Endodermal cell (in vitro differentiated cells): ENCODE data around the gene LGALS4. TPM values are rescaled to one million over a fixed set of nuclear protein-coding genes. Genes with fewer than 3 reads are reported as not detected.
"Not testable (repeated sequence)": the region's sequence is repeated elsewhere in the genome, so short reads cannot be mapped to it uniquely, and the experiment has no call there.

Source experiments
- DNase-seq: peaks from one replicate; pipeline ENCODE4 v3.0.0-alpha.2; 2017
- H3K27ac ChIP-seq: 2 replicates; pipeline ENCODE4 v1.5.1; 2013; ENCODE audit warnings: mild to moderate bottlenecking, low read depth, low read length, moderate library complexity
- H3K27me3 ChIP-seq: 2 replicates; pipeline ENCODE4 v1.6.1; 2013; ENCODE audit warnings: mild to moderate bottlenecking, low read length, moderate library complexity; ENCODE audit not compliant: insufficient read depth, control insufficient read depth, poor library complexity, severe bottlenecking
- H3K36me3 ChIP-seq: 2 replicates; pipeline ENCODE4 v1.7.0; 2013; ENCODE audit warnings: mild to moderate bottlenecking, low read length, moderate library complexity; ENCODE audit not compliant: control insufficient read depth, insufficient read depth
- H3K4me1 ChIP-seq: one replicate; pipeline ENCODE4 v1.7.0; 2013; ENCODE audit warnings: low read length; ENCODE audit not compliant: control insufficient read depth, insufficient read depth
- H3K4me3 ChIP-seq: 2 replicates; pipeline ENCODE4 v1.5.1; 2013; ENCODE audit warnings: mild to moderate bottlenecking, low read length, moderate library complexity
- H3K9ac ChIP-seq: 2 replicates; pipeline ENCODE4 v1.6.1; 2013; ENCODE audit warnings: mild to moderate bottlenecking, low read length, moderate library complexity; ENCODE audit not compliant: poor library complexity, severe bottlenecking; ENCODE audit errors: extremely low read depth
- H3K9me3 ChIP-seq: 2 replicates; pipeline ENCODE4 v1.6.1; 2013; ENCODE audit warnings: mild to moderate bottlenecking, low read length, moderate library complexity; ENCODE audit not compliant: control insufficient read depth
- H3K27ac Mint-ChIP-seq: 2 replicates; pipeline ENCODE4 v1.8.0; 2020; ENCODE audit warnings: mixed read lengths
- H3K27me3 Mint-ChIP-seq: 2 replicates; pipeline ENCODE4 v1.8.0; 2021; ENCODE audit warnings: mild to moderate bottlenecking, mixed read lengths; ENCODE audit not compliant: insufficient read depth
- H3K36me3 Mint-ChIP-seq: 2 replicates; pipeline ENCODE4 v1.8.0; 2020; ENCODE audit warnings: low read depth, mixed read lengths
- H3K4me1 Mint-ChIP-seq: 2 replicates; pipeline ENCODE4 v1.8.0; 2020; ENCODE audit warnings: mixed read lengths
- H3K4me3 Mint-ChIP-seq: 2 replicates; pipeline ENCODE4 v1.8.0; 2020; ENCODE audit warnings: mild to moderate bottlenecking, moderate library complexity, mixed read lengths
- H3K9me3 Mint-ChIP-seq: 2 replicates; pipeline ENCODE4 v1.8.0; 2020; ENCODE audit warnings: mild to moderate bottlenecking, mixed read lengths
- WGBS, 2 experiments: methylation state at CpG; one replicate each; pipeline versions ENCODE4 v1.1.5 to v1.1.7; 2013; ENCODE audit warnings: missing lambda C conversion rate in 2 of 2, mixed read lengths in 1 of 2; ENCODE audit not compliant: insufficient coverage in 1 of 2, insufficient read length in 1 of 2; 5-methylcytosine and 5-hydroxymethylcytosine counted together
- total RNA-seq, 2 donors: library from RNA; stranded (reverse); fragmentation: NEBNext Ultra II Directional in 1 of 2; extraction: Animal tissue kit (Norgen Biotek cat#: 25700) in 1 of 2; gene quantifications; 2 replicates in 1 of 2; 3 replicates in 1 of 2; pipeline ENCODE4 v1.2.1, GENCODE V29; 2021
- TF ChIP-seq, protein P1 (sequence below): fragments of 200-600 bp; sonication (generic); conservative IDR thresholded peaks from 2 replicates; pipeline ENCODE4 v1.5.0; 2021; ENCODE audit warnings: antibody characterized with exemption, mild to moderate bottlenecking

The LGALS4 gene
- total RNA-seq, 2 donors from 2014 or later = 0.49 to 0.84 TPM

DNA sequence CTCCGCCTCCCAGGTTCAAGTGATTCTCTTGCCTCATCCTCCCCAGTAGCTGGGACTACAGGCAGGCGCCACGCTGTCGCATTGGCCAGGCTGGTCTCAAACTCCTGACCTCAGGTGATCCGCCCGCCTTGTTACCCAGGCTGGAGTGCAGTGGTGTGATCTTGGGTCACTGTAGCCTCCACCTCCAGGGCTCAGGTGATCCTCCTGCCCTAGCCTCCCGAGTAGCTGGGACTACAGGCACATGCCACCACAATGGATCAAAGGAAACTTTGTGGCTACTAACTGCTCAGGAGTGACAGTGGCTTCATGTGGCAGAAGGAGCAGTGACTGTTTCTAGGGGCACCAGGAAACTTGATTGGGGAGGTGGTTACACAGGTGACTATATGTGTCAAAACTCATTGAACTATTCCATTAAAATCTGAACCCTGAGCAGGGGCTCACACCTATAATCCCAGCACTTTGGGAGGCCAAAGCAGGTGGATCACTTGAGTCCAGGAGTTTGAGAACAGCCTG, 27.5 kb downstream of the LGALS4 start:
- DNase-seq = no peak
- no peaks in the 10 kb centered on the region for H3K9me3 ChIP-seq
- H3K27me3 ChIP-seq = no peaks in the 10 kb centered on the region
- H3K4me3 ChIP-seq = no peak overlapping the region
- H3K9ac ChIP-seq = no peak overlapping the region
- 85 to 98% methylated on average over 7 of the region's 7 CpGs for WGBS, 2 experiments
- TF ChIP-seq, protein P1, sequence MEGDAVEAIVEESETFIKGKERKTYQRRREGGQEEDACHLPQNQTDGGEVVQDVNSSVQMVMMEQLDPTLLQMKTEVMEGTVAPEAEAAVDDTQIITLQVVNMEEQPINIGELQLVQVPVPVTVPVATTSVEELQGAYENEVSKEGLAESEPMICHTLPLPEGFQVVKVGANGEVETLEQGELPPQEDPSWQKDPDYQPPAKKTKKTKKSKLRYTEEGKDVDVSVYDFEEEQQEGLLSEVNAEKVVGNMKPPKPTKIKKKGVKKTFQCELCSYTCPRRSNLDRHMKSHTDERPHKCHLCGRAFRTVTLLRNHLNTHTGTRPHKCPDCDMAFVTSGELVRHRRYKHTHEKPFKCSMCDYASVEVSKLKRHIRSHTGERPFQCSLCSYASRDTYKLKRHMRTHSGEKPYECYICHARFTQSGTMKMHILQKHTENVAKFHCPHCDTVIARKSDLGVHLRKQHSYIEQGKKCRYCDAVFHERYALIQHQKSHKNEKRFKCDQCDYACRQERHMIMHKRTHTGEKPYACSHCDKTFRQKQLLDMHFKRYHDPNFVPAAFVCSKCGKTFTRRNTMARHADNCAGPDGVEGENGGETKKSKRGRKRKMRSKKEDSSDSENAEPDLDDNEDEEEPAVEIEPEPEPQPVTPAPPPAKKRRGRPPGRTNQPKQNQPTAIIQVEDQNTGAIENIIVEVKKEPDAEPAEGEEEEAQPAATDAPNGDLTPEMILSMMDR = no peak
- H3K36me3 ChIP-seq = no peaks in the 10 kb centered on the region
- no peak overlapping the region for H3K27ac Mint-ChIP-seq
- no peak overlapping the region for H3K27ac ChIP-seq
- H3K27me3 Mint-ChIP-seq = peaks cover 3% of the 10 kb centered on the region
- H3K9me3 Mint-ChIP-seq = no peaks in the 10 kb centered on the region
- no peaks in the 10 kb centered on the region for H3K36me3 Mint-ChIP-seq
- H3K4me3 Mint-ChIP-seq = no peak overlapping the region
- no peaks in the 10 kb centered on the region for H3K4me1 ChIP-seq
- H3K4me1 Mint-ChIP-seq = peaks cover 7% of the 10 kb centered on the region

GRCh38 chr19:38784224-38784623, 28.5 kb downstream of the LGALS4 start:
- H3K4me1 ChIP-seq = no peaks in the 10 kb centered on the region
- Mint-ChIP-seq H3K9me3 (no peaks in the 10 kb centered on the region), H3K4me3 (no peak overlapping the region), H3K27me3 (peaks cover 4% of the 10 kb centered on the region), H3K27ac (no peak overlapping the region), H3K36me3 (no peaks in the 10 kb centered on the region), H3K4me1 (peaks cover 7% of the 10 kb centered on the region)
- no peak for DNase-seq
- no peak overlapping the region for H3K4me3 ChIP-seq
- H3K9ac ChIP-seq = no peak overlapping the region
- TF ChIP-seq, protein P1 = no peak
- no peaks in the 10 kb centered on the region for H3K27me3 ChIP-seq
- H3K27ac ChIP-seq = no peak overlapping the region
- H3K9me3 ChIP-seq = no peaks in the 10 kb centered on the region
- no peaks in the 10 kb centered on the region for H3K36me3 ChIP-seq
- 75 to 76% methylated on average over 3 of the region's 3 CpGs for WGBS, 2 experiments

GRCh38 chr19:38782212-38782611, 30.5 kb downstream of the LGALS4 start:
- not testable (repeated sequence) for H3K9me3 Mint-ChIP-seq, H3K4me1 ChIP-seq, H3K27ac ChIP-seq, H3K27me3 Mint-ChIP-seq, H3K27me3 ChIP-seq, H3K27ac Mint-ChIP-seq, H3K4me3 ChIP-seq, H3K9me3 ChIP-seq, H3K9ac ChIP-seq, H3K36me3 Mint-ChIP-seq, H3K4me3 Mint-ChIP-seq, H3K36me3 ChIP-seq, H3K4me1 Mint-ChIP-seq, DNase-seq
- WGBS, 2 experiments = 92 to 93% methylated on average over 11 to 13 of the region's 13 CpGs

DNA sequence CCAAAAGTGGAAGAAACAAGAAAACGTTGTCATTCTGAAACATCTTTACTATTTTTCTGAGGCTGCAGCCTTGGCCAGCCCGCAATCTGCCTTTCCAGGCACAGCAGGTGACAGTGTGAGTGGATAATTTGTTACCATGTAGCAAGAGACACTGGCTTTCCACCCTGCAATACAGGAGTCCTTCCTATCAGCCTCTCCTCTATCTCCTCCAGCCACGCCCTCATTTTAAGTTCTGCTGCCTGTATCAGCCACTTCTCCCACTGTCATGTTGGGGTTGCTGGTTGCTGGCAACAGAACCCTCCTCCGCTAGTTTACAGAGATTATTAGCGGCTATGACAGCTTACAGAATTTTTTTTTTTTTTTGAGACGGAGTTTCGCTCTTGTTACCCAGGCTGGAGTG, 31.7 kb downstream of the LGALS4 start:
- TF ChIP-seq, protein P1 = no peak
- no peaks in the 10 kb centered on the region for H3K4me1 ChIP-seq
- no peak overlapping the region for H3K9ac ChIP-seq
- H3K36me3 Mint-ChIP-seq = no peaks in the 10 kb centered on the region
- H3K4me3 ChIP-seq = no peak overlapping the region
- H3K9me3 Mint-ChIP-seq = no peaks in the 10 kb centered on the region
- H3K27me3 Mint-ChIP-seq = peaks cover 4% of the 10 kb centered on the region
- H3K27me3 ChIP-seq = no peaks in the 10 kb centered on the region
- H3K9me3 ChIP-seq = no peaks in the 10 kb centered on the region
- no peak overlapping the region for H3K27ac Mint-ChIP-seq
- no peak overlapping the region for H3K4me3 Mint-ChIP-seq
- peaks cover 3% of the 10 kb centered on the region for H3K4me1 Mint-ChIP-seq
- DNase-seq = no peak
- 89 to 90% methylated on average over 7 of the region's 7 CpGs for WGBS, 2 experiments
- no peak overlapping the region for H3K27ac ChIP-seq
- H3K36me3 ChIP-seq = no peaks in the 10 kb centered on the region
